Neuronal stem cell (in vitro differentiated cells): Measurements from ENCODE around the gene LILRB2.
A peak's percentile ranks its signal among the peaks of the same experiment; 100 is the strongest.

Source experiments
- DNase-seq: peaks from one replicate; pipeline ENCODE4 v3.0.0-alpha.2; 2013; ENCODE audit warnings: low spot score
- H2AFZ ChIP-seq: one replicate; pipeline ENCODE4 v1.6.1; 2013; ENCODE audit warnings: mild to moderate bottlenecking, low read length, inconsistent platforms
- H2AK5ac ChIP-seq: 2 replicates; pipeline ENCODE4 v1.6.1; 2013; ENCODE audit warnings: low read depth, mild to moderate bottlenecking, inconsistent platforms, low read length, moderate library complexity, mixed read lengths
- H2BK120ac ChIP-seq: 2 replicates; pipeline ENCODE4 v1.6.1; 2013; ENCODE audit warnings: low read depth, mild to moderate bottlenecking, inconsistent platforms, low read length, moderate library complexity, mixed read lengths
- H2BK12ac ChIP-seq: one replicate; pipeline ENCODE4 v1.6.1; 2013; ENCODE audit warnings: low read length, inconsistent platforms
- H2BK15ac ChIP-seq: 2 replicates; pipeline ENCODE4 v1.6.1; 2013; ENCODE audit warnings: mild to moderate bottlenecking, low read length, inconsistent platforms, mixed read lengths
- H2BK5ac ChIP-seq: one replicate; pipeline ENCODE4 v1.6.1; 2013; ENCODE audit warnings: inconsistent platforms, mild to moderate bottlenecking, low read length, moderate library complexity
- H3K14ac ChIP-seq: one replicate; pipeline ENCODE4 v1.6.1; 2013; ENCODE audit warnings: low read length, inconsistent platforms
- H3K18ac ChIP-seq: 2 replicates; pipeline ENCODE4 v1.6.1; 2013; ENCODE audit warnings: low read length, inconsistent platforms
- H3K23ac ChIP-seq: 2 replicates; pipeline ENCODE4 v1.6.1; 2013; ENCODE audit warnings: low read depth, mild to moderate bottlenecking, mixed read lengths, low read length, inconsistent platforms; ENCODE audit not compliant: poor library complexity
- H3K27ac ChIP-seq: replicated peaks from 3 replicates; pipeline ENCODE4 v1.5.1; 2013; ENCODE audit warnings: low read length, inconsistent platforms
- H3K27me3 ChIP-seq, 3 experiments: 2 replicates each; pipeline ENCODE4 v1.6.1; 2013; ENCODE audit warnings: low read length in 3 of 3, mild to moderate bottlenecking in 2 of 3, inconsistent platforms in 1 of 3, low read depth in 1 of 3, mixed read lengths in 1 of 3, moderate library complexity in 1 of 3; ENCODE audit not compliant: control insufficient read depth in 3 of 3, insufficient read depth in 3 of 3
- H3K36me3 ChIP-seq, 2 donors: replicated peaks in 1 of 2; 2 replicates each; pipeline ENCODE4 v1.6.1; 2013; ENCODE audit warnings: low read length in 2 of 2; ENCODE audit not compliant: control insufficient read depth in 2 of 2, insufficient read depth in 2 of 2
- H3K4ac ChIP-seq: 2 replicates; pipeline ENCODE4 v1.6.1; 2013; ENCODE audit warnings: inconsistent platforms, mild to moderate bottlenecking, low read length, moderate library complexity
- H3K4me1 ChIP-seq, 2 donors: 1 replicate in 1 of 2; 2 replicates in 1 of 2; pipeline ENCODE4 v1.6.1; 2013; ENCODE audit warnings: low read length in 2 of 2, low read depth in 1 of 2; ENCODE audit not compliant: control insufficient read depth in 2 of 2, insufficient read depth in 1 of 2
- H3K4me2 ChIP-seq: one replicate; pipeline ENCODE4 v1.6.1; 2013; ENCODE audit warnings: mild to moderate bottlenecking, low read length, inconsistent platforms; ENCODE audit not compliant: insufficient read depth, poor library complexity, severe bottlenecking
- H3K4me3 ChIP-seq, 2 donors: 2 replicates each; pipeline ENCODE4 v1.5.1; 2013; ENCODE audit warnings: low read length in 2 of 2, mild to moderate bottlenecking in 2 of 2, inconsistent platforms in 1 of 2, moderate library complexity in 1 of 2
- H3K79me1 ChIP-seq: one replicate; pipeline ENCODE4 v1.6.1; 2013; ENCODE audit warnings: low read depth, mild to moderate bottlenecking, inconsistent platforms, low read length, moderate library complexity
- H3K9ac ChIP-seq: one replicate; pipeline ENCODE4 v1.6.1; 2013; ENCODE audit warnings: mild to moderate bottlenecking, low read depth, low read length, inconsistent platforms; ENCODE audit not compliant: poor library complexity
- H3K9me3 ChIP-seq, 2 donors: replicated peaks in 1 of 2; 2 replicates each; pipeline versions ENCODE3 to v1.6.1; 2013; ENCODE audit warnings: low read length in 2 of 2, mild to moderate bottlenecking in 2 of 2, inconsistent platforms in 1 of 2, low read depth in 1 of 2, mixed read lengths in 1 of 2, moderate library complexity in 1 of 2; ENCODE audit not compliant: control insufficient read depth in 2 of 2, insufficient read depth in 1 of 2
- H4K8ac ChIP-seq: one replicate; pipeline ENCODE4 v1.6.1; 2013; ENCODE audit warnings: low read depth, mild to moderate bottlenecking, inconsistent platforms, low read length, moderate library complexity
- H4K91ac ChIP-seq: one replicate; pipeline ENCODE4 v1.6.1; 2013; ENCODE audit warnings: low read length, low read depth, mild to moderate bottlenecking, inconsistent platforms; ENCODE audit not compliant: poor library complexity
- WGBS, 2 donors: extraction: QIAGEN DNeasy Blood & Tissue Kit; methylation state at CpG; one replicate each; pipeline ENCODE4 v1.1.7; 2013; ENCODE audit warnings: missing lambda C conversion rate in 2 of 2, mixed read lengths in 1 of 2; ENCODE audit not compliant: insufficient read length in 2 of 2, insufficient replicate concordance in 1 of 2; ENCODE audit errors: extremely low coverage in 2 of 2; 5-methylcytosine and 5-hydroxymethylcytosine counted together

Gene LILRB2

DNA sequence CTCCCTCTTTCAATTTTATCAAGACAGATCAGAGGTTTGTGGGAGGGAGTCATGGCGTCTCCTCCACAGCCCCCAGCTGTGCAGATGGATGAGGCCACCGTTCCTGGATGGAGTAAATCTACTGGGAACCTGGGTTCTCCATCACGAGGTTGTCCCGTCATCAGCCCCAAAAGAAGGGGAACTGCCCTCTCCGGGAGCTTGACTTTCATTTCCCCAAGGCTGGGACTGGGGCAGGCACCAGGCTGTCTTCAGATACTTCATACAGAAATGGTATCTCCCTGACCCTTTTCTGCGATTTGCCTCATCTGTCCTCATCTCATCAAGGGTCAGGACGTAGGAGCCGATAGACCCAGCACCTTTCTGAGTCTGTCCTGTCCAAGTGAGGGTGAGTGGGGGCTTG is 9.8 kb downstream of the LILRB2 start:
- no CpG with 5 or more reads among the region's 8 CpGs for WGBS, 2 donors
- Histone ChIP-seq H2BK12ac (no peak overlapping the region), H3K14ac (no peak overlapping the region), H3K4me1 (no peaks in the 10 kb centered on the region), H3K4me3 (no peak overlapping the region), H4K8ac (no peak overlapping the region), H2BK120ac (no peak overlapping the region), H3K9me3 (no peaks in the 10 kb centered on the region), H3K4me2 (no peak overlapping the region), H3K27ac (no peak overlapping the region), H4K91ac (no peak overlapping the region), H2AFZ (no peak overlapping the region), H3K18ac (no peak overlapping the region), H2BK15ac (no peak overlapping the region), H3K23ac (no peak overlapping the region), H2BK5ac (no peak overlapping the region), H3K36me3 (no peaks in the 10 kb centered on the region), H3K9ac (no peak overlapping the region), H3K27me3 (peaks cover 0 to 3% (median 0%) of the 10 kb centered on the region in 3 experiments), H3K4ac (no peak overlapping the region), H2AK5ac (no peak overlapping the region), H3K79me1 (no peaks in the 10 kb centered on the region)
- DNase-seq: no peak

DNA sequence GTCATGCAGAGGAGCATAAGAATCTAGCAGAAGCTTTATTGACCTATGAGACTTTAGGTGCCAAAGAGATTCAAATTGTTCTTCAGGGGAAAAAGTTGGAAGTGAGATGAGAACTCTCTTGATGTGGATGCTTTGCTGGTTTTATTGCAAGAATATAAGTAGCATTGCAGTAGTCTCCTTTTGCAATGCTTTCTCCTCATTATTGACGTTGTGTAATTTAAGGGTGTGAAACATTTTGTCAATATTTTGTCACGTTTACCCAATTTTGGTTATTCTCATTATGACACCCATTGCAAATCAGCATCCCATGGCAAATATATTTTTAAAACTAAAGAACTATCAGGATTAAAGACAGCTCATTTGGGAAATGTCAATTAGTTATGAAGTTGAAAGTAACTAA is 12.0 kb downstream of the LILRB2 start:
- Histone ChIP-seq H3K36me3 (no peaks in the 10 kb centered on the region), H2AK5ac (no peak overlapping the region), H3K14ac (no peak overlapping the region), H3K18ac (no peak overlapping the region), H4K8ac (no peak overlapping the region), H3K9ac (no peak overlapping the region), H3K79me1 (no peaks in the 10 kb centered on the region), H3K4me3 (no peak overlapping the region), H3K27me3 (peaks cover 0 to 3% (median 0%) of the 10 kb centered on the region in 3 experiments), H3K23ac (no peak overlapping the region), H3K27ac (no peak overlapping the region), H4K91ac (no peak overlapping the region), H3K4me2 (no peak overlapping the region), H3K4ac (no peak overlapping the region), H2BK12ac (no peak overlapping the region), H2BK5ac (no peak overlapping the region), H3K9me3 (no peaks in the 10 kb centered on the region), H2AFZ (no peak overlapping the region), H3K4me1 (no peaks in the 10 kb centered on the region), H2BK15ac (no peak overlapping the region), H2BK120ac (no peak overlapping the region)
- DNase-seq: no peak
- WGBS, 2 donors: no CpG with 5 or more reads among the region's 2 CpGs

DNA sequence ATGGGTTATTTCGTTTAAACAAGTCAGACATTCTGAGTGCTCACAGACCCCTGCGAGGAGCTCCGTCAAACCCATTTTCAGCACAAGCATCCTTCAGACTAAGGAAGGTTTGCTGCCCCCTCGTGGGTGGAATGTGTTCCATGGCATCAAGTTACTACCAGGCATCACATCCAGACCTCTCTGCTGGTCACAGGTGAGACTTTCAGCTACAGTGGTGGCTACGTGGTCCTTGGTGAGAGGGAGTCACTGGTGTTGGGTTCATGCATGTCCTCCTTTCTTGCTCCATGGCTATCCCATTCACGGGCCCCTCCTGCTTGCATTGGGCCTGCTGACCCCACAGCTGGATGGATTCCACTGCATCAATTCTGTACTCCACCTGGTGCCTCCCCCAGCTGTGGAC is 14.8 kb downstream of the LILRB2 start:
- peak; percentile 88 for DNase-seq
- H2BK120ac ChIP-seq: no peak overlapping the region
- no peak overlapping the region for H4K8ac ChIP-seq
- H3K9ac ChIP-seq: no peak overlapping the region
- no peak overlapping the region for H2BK12ac ChIP-seq
- H3K79me1 ChIP-seq: no peaks in the 10 kb centered on the region
- no peak overlapping the region for H3K14ac ChIP-seq
- H3K4me3 ChIP-seq: no peak overlapping the region
- no peak overlapping the region for H3K4me2 ChIP-seq
- H3K4ac ChIP-seq: no peak overlapping the region
- H4K91ac ChIP-seq: no peak overlapping the region
- H3K18ac ChIP-seq: no peak overlapping the region
- H2BK15ac ChIP-seq: no peak overlapping the region
- no peak overlapping the region for H2AK5ac ChIP-seq
- H3K27ac ChIP-seq: no peak overlapping the region
- no peaks in the 10 kb centered on the region for H3K9me3 ChIP-seq
- no peaks in the 10 kb centered on the region for H3K36me3 ChIP-seq
- no peaks in the 10 kb centered on the region for H3K4me1 ChIP-seq
- H3K27me3 ChIP-seq: peaks cover 0 to 3% (median 3%) of the 10 kb centered on the region in 3 experiments
- H2BK5ac ChIP-seq: no peak overlapping the region
- H2AFZ ChIP-seq: no peak overlapping the region
- no CpG with 5 or more reads among the region's 6 CpGs for WGBS, 2 donors
- H3K23ac ChIP-seq: no peak overlapping the region

DNA sequence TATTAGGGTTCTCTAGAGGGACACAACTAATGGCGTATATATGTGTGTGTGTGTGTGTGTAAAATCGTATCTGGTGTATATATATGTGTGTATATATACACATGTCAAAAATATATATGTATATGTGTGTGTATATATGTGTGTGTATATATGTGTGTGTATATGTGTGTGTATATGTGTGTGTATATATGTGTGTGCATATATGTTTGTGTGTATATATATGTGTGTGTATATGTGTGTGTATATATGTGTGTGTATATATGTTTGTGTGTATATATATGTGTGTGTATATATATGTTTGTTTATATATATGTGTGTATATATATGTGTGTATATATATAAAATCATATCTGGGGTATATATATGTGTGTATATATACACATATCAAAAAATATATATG is 18.4 kb downstream of the LILRB2 start:
- no peak overlapping the region for H3K27ac ChIP-seq
- no peaks in the 10 kb centered on the region for H3K79me1 ChIP-seq
- H3K27me3 ChIP-seq: peaks cover 0 to 10% (median 3%) of the 10 kb centered on the region in 3 experiments
- no peak overlapping the region for H3K4me3 ChIP-seq
- no peak overlapping the region for H3K4ac ChIP-seq
- H2BK120ac ChIP-seq: no peak overlapping the region
- no peak overlapping the region for H4K91ac ChIP-seq
- no peak overlapping the region for H4K8ac ChIP-seq
- no peaks in the 10 kb centered on the region for H3K4me1 ChIP-seq
- no peak overlapping the region for H3K14ac ChIP-seq
- H2BK15ac ChIP-seq: peak overlapping the region; percentile 19
- H2BK5ac ChIP-seq: no peak overlapping the region
- no peak overlapping the region for H3K9ac ChIP-seq
- H3K9me3 ChIP-seq: no peaks in the 10 kb centered on the region
- no peak for DNase-seq
- H3K4me2 ChIP-seq: no peak overlapping the region
- no peak overlapping the region for H2AK5ac ChIP-seq
- H2AFZ ChIP-seq: no peak overlapping the region
- no CpG with 5 or more reads among the region's 2 CpGs for WGBS, 2 donors
- no peak overlapping the region for H2BK12ac ChIP-seq
- no peak overlapping the region for H3K23ac ChIP-seq
- H3K36me3 ChIP-seq: no peaks in the 10 kb centered on the region
- H3K18ac ChIP-seq: peak overlapping the region; percentile 59
